ENCODE measurements around the gene FAM156A.
"Not testable (repeated sequence)": the region's sequence is repeated elsewhere in the genome, so short reads cannot be mapped to it uniquely, and the experiment has no call there.

GRCh38 chrX:52947501-52947900, 10.8 kb downstream of the FAM156A start:
- not testable (repeated sequence) for TF ChIP-seq POLR2A, CTCF (IDR thresholded peaks at IDR 0.05)

Measured in prostate gland (tissue), 2 donors.